ENCODE data around the gene GABPB1.

GRCh38 chr15:50380089-50380488, 25.1 kb upstream of the GABPB1 start:
- TF ChIP-seq TSHZ2 (CRISPR knock-in tag; IDR thresholded peaks at IDR 0.05) = no peak
- TF ChIP-seq RARB (CRISPR knock-in tag; IDR thresholded peaks at IDR 0.05) = no peak
- no peak for TF ChIP-seq ZNF565 (CRISPR knock-in tag; conservative IDR thresholded peaks at IDR 0.05; ENCODE audit: low read depth)
- TF ChIP-seq CREB5 (CRISPR knock-in tag; IDR thresholded peaks at IDR 0.05; ENCODE audit: low read depth) = no peak
- TF ChIP-seq PATZ1 (CRISPR knock-in tag; IDR thresholded peaks at IDR 0.05; ENCODE audit: borderline replicate concordance) = no peak
- TF ChIP-seq GLIS3 (CRISPR knock-in tag; IDR thresholded peaks at IDR 0.05) = no peak
- TF ChIP-seq ZFP3 (CRISPR knock-in tag; IDR thresholded peaks at IDR 0.05) = no peak
- no peak for TF ChIP-seq ZFP30 (CRISPR knock-in tag; IDR thresholded peaks at IDR 0.05)
- TF ChIP-seq PPARA (CRISPR knock-in tag; IDR thresholded peaks at IDR 0.05; ENCODE audit: borderline replicate concordance) = no peak
- no peak for TF ChIP-seq POU6F1 (CRISPR knock-in tag; IDR thresholded peaks at IDR 0.05; ENCODE audit: borderline replicate concordance, low read depth)
